Endothelial cell of umbilical vein (primary cell): ENCODE measurements around the gene HELZ2.

Source experiments
- CTCF ChIP-seq, 2 donors: IDR thresholded peaks; 1 replicate in 1 of 2; 2 replicates in 1 of 2; pipeline ENCODE4 v1.5.1; 2011; ENCODE audit warnings: low read length in 2 of 2, mild to moderate bottlenecking in 2 of 2, moderate library complexity in 2 of 2, control low read depth in 1 of 2, inconsistent platforms in 1 of 2, low read depth in 1 of 2; ENCODE audit not compliant: insufficient read depth in 1 of 2; ENCODE audit errors: extremely low read depth in 1 of 2
- EZH2 ChIP-seq: IDR thresholded peaks from 2 replicates; pipeline ENCODE4 v1.6.1; 2012; ENCODE audit warnings: borderline replicate concordance, low read depth, mild to moderate bottlenecking, moderate library complexity, low read length, inconsistent platforms; ENCODE audit not compliant: severe bottlenecking
- FOS ChIP-seq: IDR thresholded peaks from 2 replicates; pipeline ENCODE4 v1.6.1; 2011; ENCODE audit warnings: mild to moderate bottlenecking, low read length, moderate library complexity, borderline replicate concordance; ENCODE audit not compliant: insufficient read depth
- POLR2A ChIP-seq: IDR thresholded peaks from 2 replicates; pipeline ENCODE4 v1.6.1; 2012; ENCODE audit warnings: low read depth, mild to moderate bottlenecking, control low read depth, low read length
- POLR2AphosphoS5 ChIP-seq: IDR thresholded peaks from 2 replicates; pipeline ENCODE4 v1.6.1; 2012; ENCODE audit warnings: low read depth, mild to moderate bottlenecking, control low read depth, low read length, moderate library complexity; ENCODE audit not compliant: insufficient read depth

- TF ChIP-seq POLR2A (no peak), CTCF (IDR thresholded peaks at IDR 0.05; ENCODE audit: extremely low read depth in 1 of 2, insufficient read depth in 1 of 2, low read depth in 1 of 2, low read length in 2 of 2) (no peak), EZH2 (no peak), POLR2AphosphoS5 (no peak), FOS (no peak)
Observed at GRCh38 chr20:63543733-63544132, 30.3 kb downstream of the HELZ2 start.
